Fibroblast of villous mesenchyme (primary cell): ENCODE results near the gene PCBP3. TPM values are rescaled to one million over a fixed set of nuclear protein-coding genes. Genes with fewer than 3 reads are reported as not detected.

ENCODE experiments used
- DNase-seq: peaks from one replicate; pipeline ENCODE4 v3.0.0-alpha.2; 2010; ENCODE audit warnings: low read depth
- H3K4me3 ChIP-seq: 2 replicates; pipeline ENCODE4 v1.5.1; 2011; ENCODE audit warnings: low read depth, mild to moderate bottlenecking, low read length
- CTCF ChIP-seq: IDR thresholded peaks from 2 replicates; pipeline ENCODE4 v1.5.1; 2012; ENCODE audit warnings: low read depth, mild to moderate bottlenecking, low read length; ENCODE audit not compliant: insufficient read depth
- total RNA-seq: library from RNA; depleted of rRNA; stranded (reverse); fragments of >200 nt; gene quantifications from 2 replicates; pipeline ENCODE4 v1.2.3, GENCODE V29; 2012

Gene PCBP3
- total RNA-seq, 1 donor: 1.3 TPM

DNA sequence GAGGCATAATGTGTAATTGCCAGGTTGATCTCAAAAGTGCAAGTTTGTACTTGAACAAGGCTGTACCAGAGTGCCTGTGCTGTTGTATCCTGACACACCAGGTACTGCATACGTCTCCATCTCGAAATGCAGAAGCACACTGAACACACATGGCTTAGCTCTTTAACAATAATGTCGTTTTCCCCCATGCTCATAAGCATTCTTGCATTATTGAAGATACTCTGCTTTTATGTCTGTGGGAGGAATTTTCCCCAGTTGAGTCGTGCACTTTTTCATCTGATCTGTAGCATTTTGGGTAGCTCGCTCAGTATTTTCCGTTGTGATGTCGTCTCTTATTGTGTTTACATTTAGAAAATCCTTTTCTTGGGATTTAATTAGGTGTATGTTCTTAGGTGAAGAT lies 98.7 kb downstream of the PCBP3 start:
- no peak for TF ChIP-seq CTCF
- DNase-seq: no peak
- H3K4me3 ChIP-seq: no peak overlapping the region

DNA sequence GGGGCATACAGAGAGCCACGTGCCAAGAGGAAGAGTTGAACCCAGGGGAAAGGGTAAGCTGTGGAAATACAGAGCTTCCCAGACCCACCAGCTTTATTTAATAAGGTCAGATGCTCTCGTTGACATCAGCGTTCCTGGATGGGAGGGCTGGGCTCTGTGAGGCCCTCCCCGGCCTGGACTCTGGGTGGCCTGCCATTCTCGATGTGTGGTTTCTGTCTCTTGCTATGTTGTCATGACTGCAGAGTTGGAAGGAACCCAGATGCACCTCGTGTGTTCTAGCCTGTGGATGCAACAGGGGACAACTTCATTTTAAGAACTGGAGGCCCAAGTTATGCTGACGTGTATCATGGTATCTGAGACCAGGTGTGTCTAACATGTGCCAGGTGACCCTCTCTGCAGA lies 101.7 kb downstream of the PCBP3 start:
- TF ChIP-seq CTCF: no peak
- H3K4me3 ChIP-seq: no peak overlapping the region
- DNase-seq: no peak

DNA sequence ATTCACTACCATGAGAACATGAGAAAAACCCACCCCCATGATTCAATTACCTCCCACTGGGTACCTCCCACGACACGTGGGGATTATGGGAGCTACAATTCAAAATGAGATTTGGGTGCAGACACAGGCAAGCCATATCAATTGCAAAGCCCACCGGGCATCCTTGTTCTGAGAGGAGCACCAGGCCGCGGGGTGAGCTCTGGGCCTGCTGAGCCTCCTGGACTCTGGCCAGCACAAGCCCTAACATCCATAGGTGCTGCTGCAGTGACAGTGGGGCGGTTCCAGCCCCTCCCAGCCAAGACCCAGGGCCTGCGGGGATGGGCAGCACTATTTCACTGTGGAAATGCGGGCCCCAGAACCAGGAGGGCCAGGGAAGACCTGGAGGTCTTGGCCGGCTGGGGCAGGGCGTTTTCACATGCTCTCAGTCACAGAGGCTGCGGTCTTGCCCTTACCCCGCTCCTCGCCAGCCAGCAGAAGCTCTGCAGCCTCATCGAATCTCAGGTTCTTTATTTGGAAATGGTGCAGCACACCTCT lies 103.8 kb downstream of the PCBP3 start:
- TF ChIP-seq CTCF: no peak
- no peak overlapping the region for H3K4me3 ChIP-seq
- DNase-seq: no peak

- no peak for TF ChIP-seq CTCF
- DNase-seq: no peak
- no peak overlapping the region for H3K4me3 ChIP-seq
These were observed 104.4 kb downstream of the PCBP3 start for GRCh38 chr21:45747802-45748445.

GRCh38 chr21:45748593-45748992 lies 105.1 kb downstream of the PCBP3 start:
- DNase-seq: no peak
- no peak overlapping the region for H3K4me3 ChIP-seq
- no peak for TF ChIP-seq CTCF

DNA sequence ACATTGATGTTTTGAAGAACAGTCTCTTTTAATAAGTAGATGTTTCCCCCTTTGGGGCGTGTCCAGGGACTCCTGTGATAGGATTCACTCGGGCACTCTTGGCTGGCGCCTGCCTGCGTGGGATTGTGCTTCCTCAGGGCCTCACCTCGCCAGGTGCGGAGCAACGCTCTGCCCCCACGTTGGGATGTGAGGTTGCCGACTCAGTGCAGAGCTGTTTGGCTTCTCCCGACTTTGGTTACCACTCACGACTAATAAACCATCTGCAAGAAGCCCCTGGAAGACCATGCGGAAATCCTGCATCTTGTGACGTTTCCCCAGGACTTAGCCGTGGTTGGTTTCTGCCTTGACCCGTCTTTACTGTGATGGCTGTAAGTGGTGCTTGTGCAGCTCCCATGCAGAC lies 106.4 kb downstream of the PCBP3 start:
- TF ChIP-seq CTCF: no peak
- no peak overlapping the region for H3K4me3 ChIP-seq
- DNase-seq: no peak

- TF ChIP-seq CTCF: no peak
- no peak for DNase-seq
- no peak overlapping the region for H3K4me3 ChIP-seq
These were observed 107.4 kb downstream of the PCBP3 start for GRCh38 chr21:45750936-45751335.
